Omental fat pad (tissue), 4 donors: ENCODE results near the gene TRPV2. TPM values are rescaled to one million over a fixed set of nuclear protein-coding genes. Genes with fewer than 3 reads are reported as not detected.

Source experiments
- ATAC-seq: fragments of 150-250 bp; one replicate; pipeline ENCODE4 v1.9.1; 2016; ENCODE audit warnings: mild to moderate bottlenecking, moderate library complexity; ENCODE audit not compliant: low FRiP score
- DNase-seq: peaks from one replicate; pipeline ENCODE4 v3.0.0-alpha.2; 2019; ENCODE audit warnings: low spot score
- total RNA-seq, 4 donors: library from RNA; depleted of rRNA; stranded (reverse); fragments of >200 nt; gene quantifications; one replicate each; pipeline ENCODE4 v1.1.0, GENCODE V29; 2016
- TF ChIP-seq, protein P1 (sequence below), 3 donors: fragments of 450-650 bp; IDR thresholded peaks; one replicate each; pipeline ENCODE4 v1.5.1; 2016 to 2017; ENCODE audit warnings: antibody characterized with exemption in 3 of 3, mild to moderate bottlenecking in 3 of 3, moderate library complexity in 2 of 3

The TRPV2 gene
- total RNA-seq, result 10 to 100 TPM; 12.1 to 47.6 (median 28.9) TPM

DNA sequence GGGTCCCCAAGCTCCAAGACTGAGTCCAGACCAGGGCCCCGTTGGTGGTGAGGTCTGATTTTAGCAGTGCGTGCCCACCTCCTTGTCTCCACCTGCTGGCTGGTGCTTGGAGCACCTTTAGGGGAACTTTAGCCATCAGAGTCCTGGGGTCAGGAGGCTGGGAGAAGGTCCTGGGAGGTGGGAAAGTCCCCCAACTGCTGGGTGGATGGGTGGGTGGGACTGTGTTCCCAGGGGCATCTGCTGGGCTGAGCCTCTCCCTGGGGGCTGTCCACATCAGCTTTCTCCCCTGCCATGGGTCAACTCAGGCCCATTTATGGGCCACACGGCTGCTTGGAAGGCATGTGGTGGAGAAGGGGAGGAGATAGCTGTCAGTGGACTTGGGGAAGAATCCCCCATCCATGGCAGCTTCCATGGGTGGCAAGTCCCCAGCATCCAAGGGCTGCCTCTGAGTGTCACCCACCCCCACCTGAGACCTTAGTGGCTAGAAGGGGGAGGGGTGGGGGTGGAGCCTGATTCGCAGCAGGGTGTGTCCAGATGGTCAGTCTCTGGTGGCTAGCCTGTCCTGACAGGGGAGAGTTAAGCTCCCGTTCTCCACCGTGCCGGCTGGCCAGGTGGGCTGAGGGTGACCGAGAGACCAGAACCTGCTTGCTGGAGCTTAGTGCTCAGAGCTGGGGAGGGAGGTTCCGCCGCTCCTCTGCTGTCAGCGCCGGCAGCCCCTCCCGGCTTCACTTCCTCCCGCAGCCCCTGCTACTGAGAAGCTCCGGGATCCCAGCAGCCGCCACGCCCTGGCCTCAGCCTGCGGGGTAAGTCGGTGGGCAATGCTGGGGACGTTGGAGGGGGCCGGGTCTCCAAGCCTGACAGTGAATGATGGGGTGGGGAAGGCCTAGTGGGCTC is at the start of gene TRPV2:
TSS of gene TRPV2 (plus strand) at position 541 of the 894 bp plus-strand sequence. CDS start 2,098 bp downstream, outside the sequence.
- DNase-seq (no peak), ATAC-seq (no peak)
- TF ChIP-seq, protein P1, sequence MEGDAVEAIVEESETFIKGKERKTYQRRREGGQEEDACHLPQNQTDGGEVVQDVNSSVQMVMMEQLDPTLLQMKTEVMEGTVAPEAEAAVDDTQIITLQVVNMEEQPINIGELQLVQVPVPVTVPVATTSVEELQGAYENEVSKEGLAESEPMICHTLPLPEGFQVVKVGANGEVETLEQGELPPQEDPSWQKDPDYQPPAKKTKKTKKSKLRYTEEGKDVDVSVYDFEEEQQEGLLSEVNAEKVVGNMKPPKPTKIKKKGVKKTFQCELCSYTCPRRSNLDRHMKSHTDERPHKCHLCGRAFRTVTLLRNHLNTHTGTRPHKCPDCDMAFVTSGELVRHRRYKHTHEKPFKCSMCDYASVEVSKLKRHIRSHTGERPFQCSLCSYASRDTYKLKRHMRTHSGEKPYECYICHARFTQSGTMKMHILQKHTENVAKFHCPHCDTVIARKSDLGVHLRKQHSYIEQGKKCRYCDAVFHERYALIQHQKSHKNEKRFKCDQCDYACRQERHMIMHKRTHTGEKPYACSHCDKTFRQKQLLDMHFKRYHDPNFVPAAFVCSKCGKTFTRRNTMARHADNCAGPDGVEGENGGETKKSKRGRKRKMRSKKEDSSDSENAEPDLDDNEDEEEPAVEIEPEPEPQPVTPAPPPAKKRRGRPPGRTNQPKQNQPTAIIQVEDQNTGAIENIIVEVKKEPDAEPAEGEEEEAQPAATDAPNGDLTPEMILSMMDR (IDR thresholded peaks at IDR 0.05), result no peak

GRCh38 chr17:16371742-16372141 is 43.6 kb upstream of the TRPV2 start:
- no peak for ATAC-seq
- no peak for DNase-seq
- TF ChIP-seq, protein P1 (IDR thresholded peaks at IDR 0.05), result no peak

- TF ChIP-seq, protein P1 (IDR thresholded peaks at IDR 0.05), result no peak
- DNase-seq (no peak), ATAC-seq (peak; percentile 72)
These were observed 41.0 kb upstream of the TRPV2 start for GRCh38 chr17:16374146-16374938.

DNA sequence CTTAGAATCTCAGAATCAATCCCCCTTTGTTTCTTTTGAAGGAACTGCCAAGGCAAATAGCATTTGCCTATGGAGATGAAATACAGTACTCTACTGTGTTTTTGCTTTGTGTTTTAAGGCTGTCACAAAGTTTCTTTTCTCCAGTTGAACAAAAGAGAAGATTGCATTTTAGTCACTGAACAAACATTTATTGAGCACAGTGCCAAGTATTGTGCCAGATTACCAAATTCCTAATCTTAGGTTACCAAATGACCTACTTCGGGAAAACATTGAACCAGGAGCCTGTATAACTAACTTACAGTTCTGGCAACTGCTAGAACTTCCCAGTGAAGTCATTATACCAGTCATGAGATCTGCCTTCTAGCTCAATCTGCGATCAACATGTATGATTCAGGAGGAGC is 37.4 kb upstream of the TRPV2 start:
- DNase-seq (no peak), ATAC-seq (no peak)
- TF ChIP-seq, protein P1 (IDR thresholded peaks at IDR 0.05), result no peak

DNA sequence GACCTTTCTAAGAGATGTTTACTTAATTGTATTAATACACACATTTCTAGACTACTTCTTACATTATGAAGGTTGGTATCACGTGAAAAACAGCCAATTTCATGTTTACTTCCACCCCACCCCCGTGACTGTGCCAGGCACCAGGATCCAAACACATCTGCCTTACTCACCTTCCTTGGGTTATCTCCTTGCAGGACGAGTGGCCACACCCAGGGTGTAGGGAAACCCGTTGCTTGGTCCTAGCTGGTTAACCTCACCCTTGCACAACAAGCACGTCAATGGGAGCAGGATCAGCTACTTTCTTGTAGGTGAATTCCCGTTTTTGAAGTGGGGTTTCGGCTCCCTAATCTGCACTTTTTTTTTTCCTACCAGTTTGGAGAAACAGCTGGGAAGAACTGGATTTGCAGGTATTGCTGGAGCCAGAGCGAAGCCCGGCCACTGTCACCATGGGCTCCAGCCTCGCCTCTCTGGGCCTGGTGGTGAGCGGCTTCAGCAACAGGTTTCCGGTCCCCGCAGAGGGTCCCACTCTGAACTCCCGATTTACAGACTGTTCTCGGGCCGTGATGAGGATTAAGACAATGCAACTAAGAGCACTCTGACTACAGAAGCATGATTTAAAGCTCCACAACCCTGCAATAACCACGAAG is 36.6 kb upstream of the TRPV2 start:
- peak; percentile 37 for ATAC-seq
- DNase-seq, result no peak
- TF ChIP-seq, protein P1 (IDR thresholded peaks at IDR 0.05), result no peak

- no peak for ATAC-seq
- TF ChIP-seq, protein P1 (IDR thresholded peaks at IDR 0.05), result no peak
- no peak for DNase-seq
These were observed 35.7 kb upstream of the TRPV2 start for GRCh38 chr17:16379654-16380053.
